Measurements from ENCODE around the gene NELL1. TPM values are rescaled to one million over a fixed set of nuclear protein-coding genes. Genes with fewer than 3 reads are reported as not detected.

Gene NELL1
- polyA plus RNA-seq, 1 donor: 2.6 TPM

DNA sequence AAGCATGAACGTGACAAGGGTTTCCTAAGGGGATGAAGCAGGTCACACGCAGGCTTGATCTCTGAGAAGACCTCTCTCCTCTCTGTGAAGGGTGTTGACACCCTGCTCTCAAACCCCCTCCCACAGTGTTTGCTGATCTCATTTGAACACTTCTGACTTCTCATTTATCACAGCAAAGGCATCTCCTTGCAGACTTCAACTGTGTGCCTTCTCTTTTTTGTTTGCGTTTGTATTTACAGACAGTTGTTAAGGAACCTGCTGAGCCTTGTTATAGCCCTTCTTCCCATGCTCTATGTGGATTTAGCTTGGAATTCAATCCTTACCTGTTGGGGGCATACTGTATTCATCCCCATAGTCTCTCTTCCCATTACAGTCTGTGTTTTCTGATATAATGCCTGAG is 206.5 kb downstream of the NELL1 start:
- no peak for DNase-seq

DNA sequence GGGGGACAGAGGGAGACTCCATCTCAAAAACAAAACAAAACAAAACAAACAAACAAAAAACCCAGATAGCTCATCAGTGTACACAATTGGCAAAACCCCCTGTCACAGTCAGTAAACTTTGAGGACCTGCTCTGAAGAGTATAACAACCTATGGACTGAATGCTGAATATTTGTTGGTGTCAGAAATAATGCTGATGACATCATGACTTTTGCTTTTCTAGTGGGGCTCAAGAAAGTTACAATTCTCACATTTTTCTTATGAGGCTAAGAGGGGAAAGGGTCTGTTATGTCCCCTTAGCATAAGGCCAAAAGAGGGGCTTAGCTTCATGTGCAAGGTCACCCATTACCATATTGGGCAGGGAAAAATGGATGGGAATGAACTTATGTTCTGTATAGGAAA is 207.4 kb downstream of the NELL1 start:
- DNase-seq: no peak

DNA sequence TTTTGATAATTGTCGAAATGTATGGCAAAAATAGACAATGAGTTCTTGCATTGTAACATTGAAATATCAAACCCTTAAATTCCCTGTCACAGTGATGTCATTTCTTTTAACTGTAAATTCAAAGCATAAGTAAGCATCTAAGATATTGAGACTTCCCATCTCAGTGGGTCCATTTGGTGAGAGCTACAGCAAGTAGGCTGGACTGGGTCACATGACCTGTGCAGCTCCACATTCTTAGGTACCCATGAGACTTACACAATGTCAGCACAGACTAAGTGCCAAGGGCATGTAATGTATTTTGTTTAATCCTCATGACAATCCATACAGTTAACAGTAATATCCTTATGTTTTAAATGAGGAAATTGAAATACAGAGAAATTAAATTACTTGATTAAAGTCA is 210.7 kb downstream of the NELL1 start:
- no peak for DNase-seq

DNA sequence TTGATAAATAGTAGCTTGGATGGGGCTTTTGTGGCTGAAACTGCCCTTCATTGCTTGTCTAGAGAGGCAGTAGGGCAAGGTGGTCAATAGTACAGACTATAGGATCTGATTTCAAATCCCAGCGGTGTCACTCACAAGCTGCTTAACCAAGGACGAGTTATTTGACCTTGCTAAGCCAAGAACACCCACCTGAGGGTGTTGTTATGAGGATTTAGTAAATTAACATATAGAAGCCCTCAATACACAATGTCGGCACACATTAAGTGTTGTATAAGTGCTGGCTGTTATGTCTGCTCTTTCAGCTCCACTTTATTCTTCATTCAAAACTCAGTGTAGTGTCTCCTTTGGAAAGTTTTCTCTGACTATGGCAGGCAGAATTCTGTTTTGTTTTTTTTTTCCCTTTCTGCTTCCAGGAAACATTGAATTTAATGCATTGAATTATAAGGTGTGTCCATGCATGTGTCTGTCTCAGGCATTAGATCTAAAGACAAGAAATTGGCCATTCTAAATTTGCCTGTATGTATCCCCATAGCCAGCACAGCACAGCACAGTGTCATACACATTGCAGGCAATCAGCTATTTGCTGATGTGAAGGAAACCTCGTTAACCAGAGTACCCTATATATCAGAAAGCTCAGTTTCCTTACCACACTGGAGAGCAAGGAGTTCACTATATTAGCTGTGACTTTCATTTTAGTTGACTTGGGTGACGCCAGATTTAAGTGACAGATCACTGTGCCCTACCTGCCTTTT is 212.1 kb downstream of the NELL1 start:
- DNase-seq: no peak

DNA sequence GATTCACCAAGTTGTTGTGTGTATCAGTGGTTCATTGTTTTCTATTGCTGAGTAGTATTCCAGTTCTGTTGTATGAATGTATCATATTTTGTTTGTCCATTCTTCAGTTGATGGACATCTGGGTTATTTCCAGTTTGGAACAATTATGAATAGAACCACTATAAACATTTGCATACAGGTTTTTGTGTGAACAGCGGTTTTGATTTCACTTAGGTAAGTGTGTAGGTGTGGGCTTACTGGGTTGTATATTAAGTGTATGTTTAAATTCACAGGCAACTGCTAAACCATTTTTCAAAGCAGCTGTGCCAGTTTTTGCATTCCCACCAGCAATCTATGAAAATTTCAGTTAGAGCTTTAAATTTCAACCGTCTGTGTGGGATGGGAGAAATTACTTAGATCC is 217.8 kb downstream of the NELL1 start:
- DNase-seq: no peak

DNA sequence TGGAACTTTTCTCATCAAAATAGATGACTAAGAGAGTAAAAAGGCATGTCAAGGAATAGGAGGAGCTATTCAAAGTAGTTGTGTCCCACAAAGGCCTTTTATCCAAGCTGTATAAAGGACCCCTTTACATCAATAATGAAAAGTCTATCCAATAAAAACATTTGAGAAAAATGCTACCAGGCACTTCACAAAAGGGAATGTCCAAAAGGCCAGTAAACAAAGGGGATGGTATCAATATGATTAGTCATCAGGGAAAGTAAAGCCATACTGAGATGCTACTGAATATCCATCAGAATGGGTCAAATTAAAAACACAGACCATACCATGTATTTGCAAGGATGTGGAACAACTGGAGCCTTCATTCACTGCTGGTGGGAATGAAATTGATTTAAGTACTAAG is 224.9 kb downstream of the NELL1 start:
- no peak for DNase-seq

DNA sequence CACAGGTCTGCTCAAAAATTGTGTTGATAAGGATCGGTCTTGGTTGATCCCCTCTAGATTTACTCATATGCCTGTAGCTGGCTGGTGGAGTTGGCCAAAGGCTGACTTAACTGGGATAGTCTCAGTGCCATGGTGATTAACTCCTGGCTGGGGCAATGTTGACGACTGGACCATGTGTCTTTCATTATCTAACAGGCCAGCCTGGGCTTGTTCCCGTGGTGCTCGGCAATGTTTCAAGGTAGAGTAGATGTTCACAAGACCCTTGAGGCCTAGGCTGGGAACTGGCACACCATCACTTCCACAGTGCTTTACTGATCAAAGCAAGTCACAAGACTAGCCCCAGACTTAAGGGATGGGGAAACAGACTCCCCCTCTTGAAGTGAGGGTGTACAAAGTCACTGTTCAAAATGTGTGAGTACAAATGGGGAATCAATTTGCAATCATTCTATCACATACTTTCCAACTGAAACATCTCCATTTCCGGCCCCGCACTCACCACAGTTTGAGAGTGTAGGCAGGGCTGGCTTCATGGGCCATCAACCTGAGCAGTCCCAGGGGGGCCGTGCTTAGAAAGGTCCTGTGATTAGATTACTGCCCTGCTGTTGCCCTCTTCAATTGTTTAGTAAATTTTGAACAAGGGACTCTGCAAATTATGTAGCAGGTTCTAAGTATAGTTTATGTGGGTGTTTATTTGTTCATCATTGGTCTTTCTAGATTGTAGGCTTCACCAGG is 240.8 kb downstream of the NELL1 start:
- DNase-seq: no peak

DNA sequence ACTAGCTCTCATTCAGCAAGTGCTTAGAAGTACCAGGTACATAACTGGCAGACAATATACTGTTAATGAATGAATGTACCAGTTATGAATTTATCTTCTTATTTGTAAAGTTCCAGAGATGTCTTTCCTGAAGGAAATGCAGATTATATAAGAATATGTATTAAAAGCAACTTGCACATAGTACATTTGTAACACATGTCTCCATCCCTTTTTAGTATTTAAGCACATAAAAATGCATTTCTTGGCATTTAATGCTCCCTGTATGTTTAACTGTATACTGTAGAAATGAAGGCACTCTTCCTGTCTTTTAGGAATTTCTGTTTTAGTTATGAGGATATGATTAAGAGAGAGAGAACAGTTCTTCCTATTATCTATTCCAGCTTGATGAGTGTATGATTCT is 241.3 kb downstream of the NELL1 start:
- no peak for DNase-seq

DNA sequence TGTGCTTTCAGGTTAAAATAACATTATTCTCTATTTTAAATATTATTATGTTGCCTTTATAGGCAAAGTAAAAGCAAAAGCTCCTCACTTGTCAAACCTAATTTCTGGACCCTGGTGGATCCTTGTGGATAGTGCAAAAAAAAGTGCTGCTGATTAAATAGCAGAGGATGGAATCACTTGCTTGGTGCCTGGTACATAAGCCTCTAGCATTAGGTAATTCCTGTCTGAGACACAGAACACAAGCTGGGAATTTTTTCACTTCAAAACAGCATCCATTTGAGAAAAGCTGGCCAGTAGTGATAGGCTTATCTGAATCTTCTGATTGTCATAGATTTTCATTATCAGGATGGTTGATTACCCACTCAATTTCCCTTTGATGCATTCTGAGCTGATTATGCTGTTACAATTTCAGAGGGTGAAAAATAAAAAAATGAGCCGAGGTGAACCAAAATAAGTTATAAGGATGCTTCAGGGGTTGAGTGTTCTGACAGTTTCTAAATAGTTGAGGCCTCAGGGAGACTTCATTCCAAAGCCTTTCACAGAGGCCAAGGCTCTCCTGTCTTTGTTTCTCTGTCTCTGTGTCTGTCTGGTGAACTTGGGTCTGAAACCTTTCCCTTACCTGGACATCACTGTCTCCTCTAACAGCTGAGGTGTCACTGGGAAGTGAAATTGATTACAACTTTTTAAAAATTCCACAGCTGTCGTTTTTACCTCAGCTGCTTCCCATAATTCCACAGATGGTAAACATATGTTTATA is 242.9 kb downstream of the NELL1 start:
- DNase-seq: no peak

DNA sequence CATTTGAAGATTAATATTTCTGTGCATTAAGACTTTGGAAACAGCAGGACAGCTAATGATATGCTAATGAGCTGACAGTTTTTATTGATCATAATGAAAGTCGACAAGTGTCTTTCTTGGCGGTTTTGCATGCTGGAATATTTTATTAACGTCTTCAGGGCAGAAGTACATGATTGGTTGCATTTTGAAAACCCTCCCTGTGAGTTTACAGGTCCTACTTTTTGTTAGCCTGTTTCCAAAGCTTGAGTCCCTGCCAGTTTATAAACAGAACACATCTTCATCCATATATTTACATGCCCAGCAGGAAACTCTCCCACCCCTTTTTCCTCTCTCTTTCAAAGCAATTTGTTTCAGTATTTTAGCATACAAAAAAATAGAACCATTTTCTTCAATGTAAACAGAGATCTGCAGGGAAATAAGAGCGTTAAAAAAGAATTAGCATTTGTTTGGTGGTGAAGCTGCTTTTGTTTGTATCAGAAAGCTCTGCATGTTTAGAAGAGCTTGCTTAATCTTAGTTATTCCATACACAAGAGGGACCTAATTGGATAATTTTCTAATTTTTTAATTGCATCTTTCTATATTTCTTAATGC is 243.6 kb downstream of the NELL1 start:
- no peak for DNase-seq

DNA sequence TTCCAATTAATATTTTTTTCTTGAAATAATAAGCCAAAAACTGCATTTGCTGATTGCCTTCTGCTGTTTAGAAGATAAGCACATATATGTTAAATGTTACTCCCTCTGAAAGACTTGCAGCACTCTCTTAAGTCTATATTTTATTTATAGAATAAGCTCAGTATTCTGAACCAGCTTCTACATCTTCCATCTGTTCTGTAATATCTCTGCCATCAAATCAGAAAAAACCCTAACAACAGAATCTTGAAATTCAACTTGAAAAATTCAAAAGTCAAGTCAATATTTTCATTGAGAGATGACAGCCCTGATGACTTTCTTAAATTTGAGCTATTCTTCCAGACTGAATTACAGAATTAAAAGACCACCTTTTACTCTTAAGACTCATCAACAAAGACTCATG is 247.9 kb downstream of the NELL1 start:
- DNase-seq: no peak

DNA sequence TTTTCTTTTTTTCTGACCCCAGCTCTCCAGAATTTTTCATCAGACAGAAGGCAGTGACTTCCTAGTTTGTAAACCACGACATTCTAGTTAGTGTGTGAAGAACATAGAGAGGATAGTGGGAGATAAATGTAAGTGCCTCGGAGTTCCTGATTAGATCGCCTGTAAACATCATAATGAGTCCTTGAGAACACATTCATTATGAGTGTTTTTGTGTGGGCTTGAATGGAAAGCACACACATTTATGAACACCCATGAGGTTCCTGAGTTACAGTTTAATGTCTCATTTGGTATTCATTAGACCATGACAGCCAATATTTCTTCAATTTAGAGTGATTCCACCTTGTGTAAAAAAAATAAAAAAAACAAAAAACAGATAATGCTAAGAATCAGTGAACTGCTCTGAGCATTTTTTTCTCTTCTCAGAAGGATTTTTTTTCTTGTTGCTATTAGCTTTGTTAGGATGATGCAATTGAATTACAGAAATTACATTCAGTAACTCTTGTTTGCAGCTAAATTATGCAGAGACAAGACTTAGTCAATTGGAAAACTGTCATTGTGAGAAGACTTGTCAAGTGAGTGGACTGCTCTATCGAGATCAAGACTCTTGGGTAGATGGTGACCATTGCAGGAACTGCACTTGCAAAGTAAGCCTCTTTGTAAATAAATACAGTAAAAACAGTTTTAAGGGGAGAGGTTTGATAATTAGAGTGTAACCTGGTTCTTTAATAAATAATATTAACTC is 257.6 kb downstream of the NELL1 start:
- no peak for DNase-seq

DNA sequence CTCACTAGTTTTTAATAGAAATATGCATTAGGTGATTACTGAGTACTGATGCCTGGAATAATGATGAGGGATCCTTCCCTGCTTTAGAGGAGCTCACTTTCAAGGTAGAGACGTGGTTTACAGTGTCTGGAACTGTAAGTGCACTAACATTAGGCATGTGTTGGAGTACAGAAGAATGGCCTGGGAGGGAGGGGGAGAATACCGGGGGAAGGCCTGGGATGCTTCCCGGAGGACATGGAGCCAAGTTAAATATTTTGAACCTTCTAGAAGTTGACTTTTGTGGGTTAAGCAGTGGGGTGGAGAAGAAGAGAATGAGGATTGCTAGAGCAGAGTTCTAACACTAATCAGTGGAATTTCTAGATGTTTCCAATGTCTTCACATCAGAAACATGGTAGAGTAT is 261.6 kb downstream of the NELL1 start:
- no peak for DNase-seq

DNA sequence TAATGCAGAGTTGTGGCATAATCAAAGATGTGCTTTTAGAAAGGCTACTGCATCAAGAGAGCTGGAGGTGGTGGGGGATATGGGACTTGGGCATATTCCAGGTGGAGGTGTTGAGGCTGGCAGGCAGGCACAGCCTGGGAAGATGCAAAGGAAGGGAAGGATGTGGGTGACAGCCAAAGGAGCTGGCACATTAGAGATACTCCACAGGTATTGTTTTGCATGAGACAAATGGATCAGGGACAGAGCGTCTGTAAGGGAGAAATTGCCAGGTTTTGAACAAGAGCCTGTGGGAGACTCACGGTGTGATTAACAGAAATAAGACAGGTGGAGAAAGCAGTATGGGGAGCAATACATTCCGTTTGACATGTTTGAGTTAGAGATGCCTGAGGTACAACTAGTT is 263.7 kb downstream of the NELL1 start:
- DNase-seq: no peak

DNA sequence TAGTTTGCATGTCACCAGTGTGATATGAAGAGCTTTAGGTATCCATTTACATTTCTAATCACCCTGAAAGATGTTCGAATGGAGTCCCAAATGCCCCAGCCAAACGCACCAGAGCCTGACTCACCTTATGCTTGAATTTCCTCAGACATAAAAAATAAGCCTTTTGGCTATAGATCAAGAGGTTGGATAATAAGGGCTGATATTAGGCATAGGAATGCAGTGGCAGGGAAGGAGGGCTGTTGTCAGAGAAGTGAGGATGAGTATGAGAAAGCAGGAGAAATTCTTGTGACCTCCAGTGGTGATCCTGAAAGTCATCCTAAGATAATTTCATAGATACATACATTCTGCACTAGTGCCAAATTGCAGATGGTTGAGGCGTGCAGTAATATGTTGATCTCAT is 264.6 kb downstream of the NELL1 start:
- no peak for DNase-seq

DNA sequence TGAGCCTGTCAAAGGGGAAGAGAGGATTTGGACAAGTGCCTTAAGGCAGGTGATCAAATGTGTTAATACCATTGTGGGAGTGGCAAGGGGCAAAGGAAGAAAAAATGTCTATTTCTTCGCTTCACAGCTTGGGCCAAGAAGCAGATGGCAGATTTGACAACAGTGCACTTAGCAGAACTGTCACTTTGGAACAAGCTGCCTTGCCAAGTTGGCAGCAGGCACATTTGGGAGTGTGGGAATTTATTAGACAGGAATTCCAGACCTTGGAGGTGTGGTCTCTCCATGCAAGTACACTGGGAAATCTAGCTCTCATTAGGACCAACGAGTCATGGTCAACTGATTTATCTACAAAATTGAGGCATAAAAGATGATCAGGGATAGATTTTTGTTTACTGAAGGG is 265.1 kb downstream of the NELL1 start:
- DNase-seq: no peak

DNA sequence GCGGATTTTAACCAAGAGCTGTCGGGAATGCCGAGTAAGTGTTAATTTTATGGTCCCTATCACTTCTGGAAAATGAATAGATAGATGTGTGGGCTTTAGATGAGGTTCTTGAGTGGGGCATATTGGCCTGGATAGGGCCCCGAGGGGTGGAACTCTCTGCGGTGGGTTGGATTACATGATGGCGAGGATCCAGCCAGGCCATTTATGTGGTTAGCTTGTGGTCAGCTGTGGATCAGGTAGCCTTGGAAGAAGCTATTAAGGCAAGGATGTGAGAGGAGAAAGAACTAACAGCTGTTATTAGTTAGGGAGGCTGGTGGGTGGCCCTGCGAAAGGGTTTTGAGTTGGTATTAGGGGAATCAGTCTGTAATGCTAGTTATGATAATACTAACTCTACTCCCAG is 268.4 kb downstream of the NELL1 start:
- no peak for DNase-seq

DNA sequence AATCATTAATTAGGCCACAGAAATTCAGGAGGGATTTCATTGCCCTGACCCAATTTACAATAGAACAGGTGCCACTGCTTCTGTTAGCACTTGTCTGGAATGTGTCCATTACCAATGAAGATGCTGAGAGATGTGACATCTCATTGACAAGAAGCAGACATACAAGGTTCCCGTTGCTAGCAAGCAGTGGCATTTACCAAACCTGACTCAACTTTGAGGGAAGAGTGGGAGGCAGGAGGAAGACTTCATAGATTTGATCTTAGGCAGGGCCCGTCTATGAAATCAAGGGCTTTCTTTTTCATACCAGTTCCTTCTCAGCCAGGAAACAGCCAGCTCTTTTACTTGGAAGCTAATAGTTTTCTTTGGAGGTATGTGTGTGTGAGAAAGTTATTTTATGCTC is 280.2 kb downstream of the NELL1 start:
- DNase-seq: no peak

DNA sequence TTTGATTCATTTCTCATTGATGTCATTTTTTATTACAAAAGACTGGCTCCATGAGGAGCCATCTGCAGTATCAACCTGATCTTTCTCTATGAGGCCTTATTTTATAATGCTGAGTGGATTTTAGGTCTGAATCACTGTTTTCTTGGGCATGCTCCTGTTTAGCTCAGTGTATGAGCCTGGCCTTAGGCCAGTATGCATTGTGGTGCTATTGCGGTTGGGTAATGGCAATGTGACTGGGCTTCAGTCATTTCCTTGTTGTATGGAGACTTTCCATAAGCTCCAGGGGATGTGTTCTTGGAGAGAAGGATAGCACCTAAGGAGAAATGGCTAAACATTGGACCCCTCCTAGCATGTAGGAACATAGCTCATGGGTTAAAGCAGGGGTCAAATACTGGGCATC is 293.2 kb downstream of the NELL1 start:
- no peak for DNase-seq

DNA sequence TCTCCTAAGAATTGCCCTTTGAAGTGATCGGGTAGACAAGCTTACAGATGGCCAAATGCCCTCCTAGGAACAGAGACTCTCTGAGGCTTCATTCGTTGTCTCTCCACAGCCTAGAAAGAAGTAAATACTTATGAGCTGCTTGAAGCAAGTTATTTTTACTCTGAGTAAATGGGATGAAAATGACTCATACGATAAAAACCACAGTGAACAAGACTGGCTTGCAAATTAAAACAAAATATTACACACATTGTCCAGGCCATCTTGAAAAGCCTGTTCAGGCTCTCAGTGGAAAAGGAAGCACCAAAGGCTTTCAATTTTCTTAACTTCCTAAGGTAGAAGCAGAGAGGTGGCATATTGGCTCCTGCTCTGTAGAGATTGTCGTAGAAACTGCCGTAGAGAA is 294.2 kb downstream of the NELL1 start:
- DNase-seq: no peak

DNA sequence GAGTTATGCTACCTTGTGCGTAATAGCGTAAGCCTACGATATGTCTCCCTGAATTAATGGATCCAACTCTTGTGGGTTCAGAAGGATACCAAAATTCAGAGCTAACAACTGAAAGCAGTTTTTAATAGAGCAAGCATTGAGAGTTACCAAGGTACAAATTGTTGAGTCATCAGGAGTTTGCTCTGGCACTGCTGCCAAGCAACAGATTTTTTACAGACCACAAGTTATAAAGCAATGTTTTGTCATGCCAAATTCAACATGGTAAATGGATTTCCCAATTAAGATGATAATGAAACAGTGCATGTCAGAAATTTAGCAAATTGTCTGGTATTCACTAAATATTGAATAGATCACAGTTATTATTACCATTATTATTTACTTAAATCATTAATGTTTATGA is 295.6 kb downstream of the NELL1 start:
- no peak for DNase-seq

DNA sequence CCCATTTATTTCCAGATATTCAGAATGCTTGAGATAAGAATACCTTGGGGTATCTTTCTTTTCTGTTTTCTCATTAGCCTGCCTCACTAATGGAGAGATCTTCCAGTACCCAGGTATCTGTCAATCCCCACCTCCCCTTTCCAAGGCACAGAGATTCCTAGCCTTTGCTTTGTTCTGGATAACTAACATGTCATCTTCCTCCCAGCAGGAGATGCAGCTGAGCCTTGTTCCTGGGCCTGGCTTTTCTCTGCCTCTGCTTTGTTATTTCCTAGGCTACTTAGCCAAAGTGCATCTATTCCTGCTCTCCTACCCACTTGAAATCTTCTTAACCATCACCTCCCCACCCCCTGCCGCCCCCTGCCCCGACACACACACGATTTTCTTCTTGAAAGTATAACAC is 297.1 kb downstream of the NELL1 start:
- no peak for DNase-seq

Data from left kidney (tissue), 2 donors.